Peyer's patch (tissue), 4 donors: ENCODE results near the gene CD93. TPM values are rescaled to one million over a fixed set of nuclear protein-coding genes. Genes with fewer than 3 reads are reported as not detected.

Source experiments
- DNase-seq, 3 donors: peaks; one replicate each; pipeline ENCODE4 v3.0.0-alpha.2; 2017 to 2019
- H3K27ac ChIP-seq, 4 donors: fragments of 200-600 bp; sonication (generic); one replicate each; pipeline ENCODE4 v1.5.1; 2016 to 2019
- H3K27me3 ChIP-seq, 2 donors: fragments of 200-600 bp; sonication (generic); one replicate each; pipeline ENCODE4 v1.5.1; 2019
- H3K36me3 ChIP-seq, 3 donors: fragments of 200-600 bp; sonication (generic); one replicate each; pipeline ENCODE4 v1.5.1; 2016 to 2019
- H3K4me1 ChIP-seq, 4 donors: fragments of 200-600 bp; sonication (generic); one replicate each; pipeline ENCODE4 v1.5.1; 2016 to 2019
- H3K4me3 ChIP-seq, 4 donors: fragments of 200-600 bp; sonication (generic); 1 replicate in 3 of 4; 2 replicates in 1 of 4; pipeline ENCODE4 v1.5.1; 2016 to 2019; ENCODE audit warnings: mild to moderate bottlenecking in 1 of 4
- H3K9me3 ChIP-seq, 4 donors: fragments of 200-600 bp; sonication (generic); one replicate each; pipeline ENCODE4 v1.5.1; 2016 to 2019; ENCODE audit warnings: mild to moderate bottlenecking in 1 of 4
- CTCF ChIP-seq, 6 experiments: fragments of 450-650 bp in 4 of 6; fragments of 200-600 bp in 2 of 6; sonication (generic) in 1 of 6; IDR thresholded peaks; one replicate each; pipeline ENCODE4 v1.5.1; 2017 to 2019; ENCODE audit warnings: antibody characterized with exemption in 6 of 6, mild to moderate bottlenecking in 3 of 6, moderate library complexity in 1 of 6
- POLR2A ChIP-seq, 2 donors: fragments of 450-650 bp; IDR thresholded peaks; one replicate each; pipeline ENCODE4 v1.5.1; 2017; ENCODE audit warnings: antibody characterized with exemption in 2 of 2, mild to moderate bottlenecking in 2 of 2, moderate library complexity in 2 of 2
- total RNA-seq, 4 donors: library from RNA; depleted of rRNA; stranded (reverse); fragments of >200 nt; gene quantifications; one replicate each; pipeline ENCODE4 v1.1.0, GENCODE V29; 2016

Gene CD93
- total RNA-seq, 4 donors from 2014 or later = 3.7 to 16.5 (median 9.7) TPM

DNA sequence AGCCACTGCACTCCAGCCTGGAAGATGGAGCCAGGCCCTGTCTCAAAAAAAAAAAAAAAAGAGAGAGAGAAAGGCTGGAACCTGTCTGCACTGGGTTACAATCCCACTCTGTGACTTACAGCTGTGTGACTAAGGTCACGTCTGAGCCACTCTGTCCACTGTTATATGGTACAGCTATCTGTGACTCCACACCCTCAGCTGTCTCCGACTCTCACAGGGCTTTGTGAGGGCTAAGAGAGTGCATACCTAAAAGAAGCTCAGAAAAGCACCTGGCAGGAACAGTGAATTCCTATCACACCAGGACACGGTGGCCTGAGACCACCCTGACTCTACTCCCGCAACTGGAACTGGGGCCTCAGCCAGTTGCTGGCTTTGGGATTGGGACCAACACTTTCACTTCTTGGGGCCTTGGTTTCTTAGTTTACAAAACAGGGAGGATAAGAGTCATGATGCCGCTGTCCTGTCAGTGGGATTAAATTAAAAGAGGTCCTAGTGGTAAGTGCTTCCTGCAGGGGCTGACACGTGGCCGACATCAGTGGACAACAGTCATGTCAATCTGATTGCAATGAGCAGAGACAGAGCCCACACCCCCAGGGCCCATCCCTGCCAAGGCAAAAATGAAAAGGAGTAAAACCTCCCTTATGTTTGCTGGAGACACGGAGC lies 5.7 kb upstream of the CD93 start:
- no peaks in the 10 kb centered on the region for H3K36me3 ChIP-seq
- no peak for TF ChIP-seq POLR2A (IDR thresholded peaks at IDR 0.05)
- TF ChIP-seq CTCF (IDR thresholded peaks at IDR 0.05) = no peak
- H3K27ac ChIP-seq = no peak overlapping the region
- peak in 1 of 3 donors; percentile 40 for DNase-seq
- no peaks in the 10 kb centered on the region for H3K9me3 ChIP-seq
- no peaks in the 10 kb centered on the region for H3K4me1 ChIP-seq
- H3K27me3 ChIP-seq = no peaks in the 10 kb centered on the region
- H3K4me3 ChIP-seq = no peak overlapping the region

- Histone ChIP-seq H3K27ac (no peak overlapping the region), H3K9me3 (no peaks in the 10 kb centered on the region)
Observed at GRCh38 chr20:23090878-23091277, 4.8 kb upstream of the CD93 start.

GRCh38 chr20:23090147-23090546 lies 4.0 kb upstream of the CD93 start:
- Histone ChIP-seq H3K36me3 (no peaks in the 10 kb centered on the region), H3K4me1 (no peaks in the 10 kb centered on the region), H3K27ac (no peak overlapping the region), H3K4me3 (no peak overlapping the region), H3K27me3 (no peaks in the 10 kb centered on the region), H3K9me3 (no peaks in the 10 kb centered on the region)
- no peak for DNase-seq
- no peak for TF ChIP-seq CTCF (IDR thresholded peaks at IDR 0.05)
- TF ChIP-seq POLR2A (IDR thresholded peaks at IDR 0.05) = no peak

More at GRCh38 chr20:23090878-23091277, 4.8 kb upstream of the CD93 start:
- H3K4me1 ChIP-seq = no peaks in the 10 kb centered on the region
- DNase-seq = no peak
- H3K27me3 ChIP-seq = no peaks in the 10 kb centered on the region
- no peaks in the 10 kb centered on the region for H3K36me3 ChIP-seq
- H3K4me3 ChIP-seq = no peak overlapping the region
- TF ChIP-seq POLR2A (IDR thresholded peaks at IDR 0.05) (no peak), CTCF (IDR thresholded peaks at IDR 0.05) (no peak)

DNA sequence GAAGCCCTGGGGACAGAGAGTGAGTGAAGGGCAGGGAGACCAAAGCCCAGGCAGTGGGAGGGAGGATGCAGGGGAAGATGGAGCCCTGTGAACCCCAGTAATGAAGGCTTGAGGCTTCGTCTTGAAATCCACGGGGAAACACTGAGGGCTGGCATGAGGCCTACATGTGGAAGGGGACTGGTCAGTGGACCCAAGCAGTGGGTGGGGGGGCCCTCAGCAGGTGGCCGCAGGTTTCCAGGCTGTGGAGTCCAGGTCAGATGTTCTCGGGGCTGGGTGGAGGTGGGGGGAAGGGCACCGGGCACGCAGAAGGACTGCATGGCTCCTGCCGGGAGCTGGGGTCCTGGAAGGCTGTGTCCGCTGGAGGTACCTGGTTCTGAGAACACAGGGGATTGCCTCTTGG lies 2.7 kb upstream of the CD93 start:
- no peaks in the 10 kb centered on the region for H3K36me3 ChIP-seq
- H3K4me3 ChIP-seq = no peak overlapping the region
- H3K4me1 ChIP-seq = no peaks in the 10 kb centered on the region
- TF ChIP-seq POLR2A (IDR thresholded peaks at IDR 0.05) (no peak), CTCF (IDR thresholded peaks at IDR 0.05) (no peak)
- H3K27me3 ChIP-seq = no peaks in the 10 kb centered on the region
- H3K9me3 ChIP-seq = no peaks in the 10 kb centered on the region
- H3K27ac ChIP-seq = no peak overlapping the region
- DNase-seq = no peak

GRCh38 chr20:23087587-23088251 lies 1.6 kb upstream of the CD93 start:
- TF ChIP-seq POLR2A (IDR thresholded peaks at IDR 0.05) = no peak
- TF ChIP-seq CTCF (IDR thresholded peaks at IDR 0.05) = no peak
- H3K27ac ChIP-seq = peak overlapping the region in 2 of 4 donors; percentile 62 to 83
- no peaks in the 10 kb centered on the region for H3K27me3 ChIP-seq
- H3K4me3 ChIP-seq = no peak overlapping the region
- no peak for DNase-seq
- no peaks in the 10 kb centered on the region for H3K9me3 ChIP-seq
- no peaks in the 10 kb centered on the region for H3K36me3 ChIP-seq
- H3K4me1 ChIP-seq = no peaks in the 10 kb centered on the region
